Prostate gland (tissue), 2 donors: Measurements from ENCODE around the gene KRTAP4-11. TPM values are rescaled to one million over a fixed set of nuclear protein-coding genes. Genes with fewer than 3 reads are reported as not detected.
"Not testable (repeated sequence)": the region's sequence is repeated elsewhere in the genome, so short reads cannot be mapped to it uniquely, and the experiment has no call there.

Experiments used
- DNase-seq: peaks from one replicate; pipeline ENCODE4 v3.0.0-alpha.2; 2019; ENCODE audit warnings: low spot score
- H3K27ac ChIP-seq, 2 donors: fragments of 200-600 bp; sonication (generic); 2 replicates each; pipeline ENCODE4 v1.5.1; 2017 to 2019
- H3K27me3 ChIP-seq: fragments of 200-600 bp; sonication (generic); replicated peaks from 2 replicates; pipeline ENCODE4 v1.5.1; 2019; ENCODE audit not compliant: insufficient read depth
- H3K36me3 ChIP-seq, 2 donors: fragments of 200-600 bp; sonication (generic); 1 replicate in 1 of 2; 2 replicates in 1 of 2; pipeline versions ENCODE4 v1.5.1 to v1.8.1; 2017 to 2019
- H3K4me1 ChIP-seq: fragments of 200-600 bp; sonication (generic); replicated peaks from 2 replicates; pipeline ENCODE4 v1.5.1; 2019
- H3K4me3 ChIP-seq, 2 donors: fragments of 200-600 bp; sonication (generic); 2 replicates each; pipeline ENCODE4 v1.5.1; 2017 to 2019
- H3K9me3 ChIP-seq: fragments of 200-600 bp; sonication (generic); 2 replicates; pipeline ENCODE4 v1.5.1; 2017
- CTCF ChIP-seq, 4 experiments: fragments of 200-600 bp in 2 of 4; fragments of 450-650 bp in 2 of 4; sonication (generic) in 2 of 4; IDR thresholded peaks; 1 replicate in 3 of 4; 2 replicates in 1 of 4; pipeline ENCODE4 v1.5.1; 2016 to 2019; ENCODE audit warnings: antibody characterized with exemption in 4 of 4, mild to moderate bottlenecking in 2 of 4, moderate library complexity in 2 of 4
- POLR2A ChIP-seq: fragments of 450-650 bp; IDR thresholded peaks from one replicate; pipeline ENCODE4 v1.6.1; 2016; ENCODE audit warnings: antibody characterized with exemption, mild to moderate bottlenecking
- POLR2AphosphoS5 ChIP-seq: sonication (generic); formaldehyde crosslinking; IDR thresholded peaks from one replicate; pipeline ENCODE4 v1.6.1; 2017; ENCODE audit warnings: antibody characterized with exemption
- WGBS: methylation state at CpG from one replicate; pipeline ENCODE4 v1.1.5; 2018; 5-methylcytosine and 5-hydroxymethylcytosine counted together
- intact Hi-C: fragments of 100-400 bp; cut with DNase I; formaldehyde crosslinking; loops from one replicate; pipeline ENCODE4 v1.14.2; 2022
- total RNA-seq, 2 donors: library from RNA; depleted of rRNA; stranded (reverse); fragments of >200 nt; gene quantifications; one replicate each; pipeline ENCODE4 v1.1.0, GENCODE V29; 2016

KRTAP4-11 gene
- total RNA-seq, 2 donors from 2014 or later: not detected

GRCh38 chr17:41133880-41134735 lies 15.9 kb upstream of the KRTAP4-11 start:
- H3K4me3 ChIP-seq: no peak overlapping the region
- H3K27me3 ChIP-seq: no peaks in the 10 kb centered on the region
- intact Hi-C loops: no loop called here
- TF ChIP-seq POLR2A (no peak), CTCF (IDR thresholded peaks at IDR 0.05) (no peak), POLR2AphosphoS5 (no peak)
- H3K36me3 ChIP-seq: no peaks in the 10 kb centered on the region
- H3K9me3 ChIP-seq: no peaks in the 10 kb centered on the region
- H3K4me1 ChIP-seq: no peaks in the 10 kb centered on the region
- H3K27ac ChIP-seq: no peak overlapping the region
- DNase-seq: no peak
- WGBS: 30% methylated on average over 2 of the region's 2 CpGs

DNA sequence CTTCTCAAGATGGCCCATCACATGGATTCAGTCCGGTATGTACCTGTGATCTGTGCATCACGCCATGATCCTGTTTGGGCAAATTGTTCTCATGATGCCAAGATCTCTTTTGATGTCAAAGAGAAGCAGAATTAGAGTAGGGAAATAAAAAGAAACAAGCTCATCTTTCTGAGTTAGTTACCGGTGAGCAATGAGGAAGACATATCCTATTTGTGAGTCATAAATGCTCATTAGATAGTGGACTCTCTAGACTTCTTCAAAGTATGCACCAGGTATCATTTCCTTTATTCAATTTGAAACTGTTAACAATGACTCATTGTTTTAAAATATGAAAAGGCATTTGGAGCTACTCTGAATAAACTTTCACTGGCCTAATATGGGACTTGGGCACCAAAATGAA lies 13.8 kb upstream of the KRTAP4-11 start:
- WGBS: 83% methylated on average over 3 of the region's 3 CpGs
- Histone ChIP-seq H3K36me3 (no peaks in the 10 kb centered on the region), H3K4me3 (no peak overlapping the region), H3K4me1 (no peaks in the 10 kb centered on the region), H3K27ac (no peak overlapping the region), H3K27me3 (no peaks in the 10 kb centered on the region), H3K9me3 (no peaks in the 10 kb centered on the region)
- DNase-seq: no peak
- intact Hi-C loops: no loop called here
- no peak for TF ChIP-seq POLR2A
- TF ChIP-seq POLR2AphosphoS5: no peak
- no peak for TF ChIP-seq CTCF (IDR thresholded peaks at IDR 0.05)

DNA sequence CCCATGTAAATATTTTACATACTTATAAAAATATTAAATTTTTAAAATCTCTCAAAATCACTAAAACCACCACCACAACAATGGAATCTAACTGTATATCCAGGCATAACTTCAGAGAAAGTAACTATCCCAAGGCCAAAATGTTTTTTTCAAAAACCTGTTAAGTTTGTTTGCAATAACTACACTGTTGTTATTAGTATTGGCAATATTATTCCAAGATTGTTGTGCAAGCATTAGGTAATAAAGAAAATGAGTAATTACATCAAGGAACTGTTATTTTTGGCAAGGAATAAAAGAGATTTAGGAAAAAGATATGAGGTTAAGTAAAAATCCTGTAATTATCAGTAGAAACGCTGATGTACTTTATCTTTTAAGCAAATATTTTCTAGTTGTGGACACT lies 9.2 kb upstream of the KRTAP4-11 start:
- H3K27me3 ChIP-seq: no peaks in the 10 kb centered on the region
- H3K4me1 ChIP-seq: no peaks in the 10 kb centered on the region
- intact Hi-C loops: no loop called here
- 43% methylated on average over 1 of the region's 1 CpG for WGBS
- no peak overlapping the region for H3K27ac ChIP-seq
- DNase-seq: no peak
- no peaks in the 10 kb centered on the region for H3K9me3 ChIP-seq
- no peak overlapping the region for H3K4me3 ChIP-seq
- TF ChIP-seq POLR2AphosphoS5 (no peak), POLR2A (no peak), CTCF (IDR thresholded peaks at IDR 0.05) (no peak)
- H3K36me3 ChIP-seq: no peaks in the 10 kb centered on the region

GRCh38 chr17:41126412-41126811 lies 8.2 kb upstream of the KRTAP4-11 start:
- TF ChIP-seq POLR2AphosphoS5 (no peak), POLR2A (no peak), CTCF (IDR thresholded peaks at IDR 0.05) (no peak)
- no peaks in the 10 kb centered on the region for H3K36me3 ChIP-seq
- intact Hi-C loops: no loop called here

GRCh38 chr17:41125064-41125463 lies 6.9 kb upstream of the KRTAP4-11 start:
- H3K27ac ChIP-seq: no peak overlapping the region
- 96% methylated on average over 2 of the region's 2 CpGs for whole genome bisulfite sequencing

More at GRCh38 chr17:41126412-41126811, 8.2 kb upstream of the KRTAP4-11 start:
- Histone ChIP-seq H3K27me3 (no peaks in the 10 kb centered on the region), H3K4me1 (no peaks in the 10 kb centered on the region), H3K4me3 (no peak overlapping the region), H3K9me3 (no peaks in the 10 kb centered on the region), H3K27ac (no peak overlapping the region)
- 93% methylated on average over 3 of the region's 3 CpGs for WGBS
- no peak for DNase-seq

DNA sequence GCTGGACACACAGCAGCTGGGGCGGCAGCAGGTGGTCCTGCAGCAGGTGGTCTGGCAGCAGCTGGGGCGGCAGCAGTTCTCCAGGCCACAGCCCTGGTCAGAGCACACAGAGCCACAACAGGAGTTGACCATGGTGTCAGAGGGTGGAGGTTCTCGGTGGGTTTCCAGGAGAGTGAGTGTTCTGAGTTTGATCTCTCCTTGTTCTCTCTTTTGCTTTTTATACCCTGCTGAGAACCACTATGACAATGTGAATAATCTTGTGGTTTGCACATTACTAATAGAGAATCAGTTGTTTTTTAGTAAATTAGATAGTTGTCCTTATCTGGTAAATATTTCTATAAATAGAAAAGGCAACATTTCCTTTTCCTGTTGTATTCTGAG lies 5.8 kb upstream of the KRTAP4-11 start, which contains the start of gene KRTAP4-12:
TSS of gene KRTAP4-12 (minus strand) at position 192 of the 381 bp plus-strand sequence. CDS start at position 132, 60 bp downstream.
- H3K4me3 ChIP-seq, H3K9me3 ChIP-seq, DNase-seq, H3K36me3 ChIP-seq, H3K27ac ChIP-seq, H3K4me1 ChIP-seq, H3K27me3 ChIP-seq, intact Hi-C loops: not testable (repeated sequence)
- 90% methylated on average over 3 of the region's 3 CpGs for WGBS

More at GRCh38 chr17:41125064-41125463, 6.9 kb upstream of the KRTAP4-11 start:
- Histone ChIP-seq H3K4me1 (no peaks in the 10 kb centered on the region), H3K36me3 (no peaks in the 10 kb centered on the region), H3K27me3 (no peaks in the 10 kb centered on the region), H3K4me3 (no peak overlapping the region), H3K9me3 (no peaks in the 10 kb centered on the region)
- intact Hi-C loops: no loop called here
- TF ChIP-seq CTCF (IDR thresholded peaks at IDR 0.05) (no peak), POLR2A (no peak), POLR2AphosphoS5 (no peak)
- DNase-seq: no peak

DNA sequence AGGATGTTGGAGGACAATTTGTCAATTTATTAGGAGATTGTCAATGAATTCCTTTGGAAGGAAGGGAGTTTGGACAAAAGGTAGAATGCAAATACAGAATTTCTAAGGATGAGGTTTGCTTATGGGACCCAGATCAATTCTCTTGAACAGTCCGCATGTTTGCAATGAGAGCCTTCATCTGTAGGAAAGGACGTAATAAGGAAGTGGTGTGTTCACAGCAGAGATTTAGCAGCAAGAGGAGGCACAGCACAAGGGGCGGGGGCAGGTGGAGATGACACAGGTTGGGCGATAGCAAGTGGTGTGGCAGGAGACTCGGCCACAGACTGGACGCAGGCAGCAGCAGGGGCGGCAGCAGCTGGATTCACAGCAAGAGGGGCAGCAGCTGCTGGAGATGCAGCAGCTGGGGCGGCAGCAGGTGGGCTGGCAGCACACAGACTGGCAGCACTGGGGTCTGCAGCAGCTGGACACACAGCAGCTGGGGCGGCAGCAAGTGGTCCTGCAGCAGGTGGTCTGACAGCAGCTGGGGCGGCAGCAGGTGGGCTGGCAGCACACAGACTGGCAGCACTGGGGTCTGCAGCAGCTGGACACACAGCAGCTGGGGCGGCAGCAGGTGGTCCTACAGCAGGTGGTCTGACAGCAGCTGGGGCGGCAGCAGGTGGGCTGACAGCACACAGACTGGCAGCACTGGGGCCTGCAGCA lies 5.3 kb upstream of the KRTAP4-11 start:
- whole genome bisulfite sequencing: 89% methylated on average over 12 of the region's 12 CpGs
- H3K9me3 ChIP-seq, H3K27ac ChIP-seq, DNase-seq, H3K27me3 ChIP-seq, H3K4me3 ChIP-seq, H3K36me3 ChIP-seq, H3K4me1 ChIP-seq, intact Hi-C loops: not testable (repeated sequence)
